Mesendoderm (in vitro differentiated cells): ENCODE results near the gene NDST3. TPM values are rescaled to one million over a fixed set of nuclear protein-coding genes. Genes with fewer than 3 reads are reported as not detected.

Experiments
- DNase-seq: peaks from one replicate; pipeline ENCODE4 v3.0.0; 2013
- H2AK5ac ChIP-seq: 2 replicates; pipeline ENCODE4 v1.6.1; 2013; ENCODE audit warnings: low read length, inconsistent platforms
- H2BK120ac ChIP-seq: 2 replicates; pipeline ENCODE4 v1.6.1; 2013; ENCODE audit warnings: low read depth, mild to moderate bottlenecking, low read length, moderate library complexity, mixed read lengths
- H2BK15ac ChIP-seq: replicated peaks from 2 replicates; pipeline ENCODE4 v1.6.1; 2013; ENCODE audit warnings: low read depth, mild to moderate bottlenecking, moderate library complexity
- H2BK5ac ChIP-seq: 2 replicates; pipeline ENCODE4 v1.6.1; 2013; ENCODE audit warnings: low read length, inconsistent platforms
- H3K18ac ChIP-seq: 2 replicates; pipeline ENCODE4 v1.6.1; 2013; ENCODE audit warnings: mild to moderate bottlenecking, low read length, mixed read lengths
- H3K23ac ChIP-seq: one replicate; pipeline ENCODE4 v1.6.1; 2013; ENCODE audit warnings: low read length
- H3K27ac ChIP-seq: 2 replicates; pipeline ENCODE4 v1.5.1; 2013; ENCODE audit warnings: low read depth, mild to moderate bottlenecking, inconsistent platforms, low read length, moderate library complexity
- H3K27me3 ChIP-seq: 2 replicates; pipeline ENCODE4 v1.6.1; 2013; ENCODE audit warnings: low read length, control low read depth, mild to moderate bottlenecking, inconsistent platforms; ENCODE audit not compliant: insufficient read depth, poor library complexity
- H3K36me3 ChIP-seq: 2 replicates; pipeline ENCODE4 v1.6.1; 2013; ENCODE audit warnings: low read length, inconsistent platforms; ENCODE audit not compliant: control insufficient read depth, insufficient read depth
- H3K4ac ChIP-seq: one replicate; pipeline ENCODE4 v1.6.1; 2013; ENCODE audit warnings: low read depth, mild to moderate bottlenecking, low read length, moderate library complexity
- H3K4me1 ChIP-seq: 2 replicates; pipeline ENCODE4 v1.6.1; 2013; ENCODE audit warnings: low read depth, low read length, inconsistent platforms; ENCODE audit not compliant: control insufficient read depth
- H3K4me2 ChIP-seq: 2 replicates; pipeline ENCODE4 v1.6.1; 2013; ENCODE audit warnings: low read length
- H3K4me3 ChIP-seq: 2 replicates; pipeline ENCODE4 v1.5.1; 2013; ENCODE audit warnings: mild to moderate bottlenecking, low read length
- H3K56ac ChIP-seq: one replicate; pipeline ENCODE4 v1.6.1; 2013; ENCODE audit warnings: low read length
- H3K79me1 ChIP-seq: 2 replicates; pipeline ENCODE4 v1.6.1; 2013; ENCODE audit warnings: low read length, inconsistent platforms
- H3K79me2 ChIP-seq: 2 replicates; pipeline ENCODE4 v1.6.1; 2013; ENCODE audit warnings: mild to moderate bottlenecking, low read length; ENCODE audit not compliant: control insufficient read depth, insufficient read depth
- H3K9ac ChIP-seq: 2 replicates; pipeline ENCODE4 v1.6.1; 2013; ENCODE audit warnings: low read length, inconsistent platforms
- H4K5ac ChIP-seq: one replicate; pipeline ENCODE4 v1.6.1; 2013; ENCODE audit warnings: low read length
- H4K8ac ChIP-seq: one replicate; pipeline ENCODE4 v1.6.1; 2013; ENCODE audit warnings: low read depth, mild to moderate bottlenecking, control low read depth, low read length, moderate library complexity
- WGBS: extraction: QIAGEN DNeasy Blood & Tissue Kit; methylation state at CpG from one replicate; pipeline ENCODE4 v1.1.7; 2013; ENCODE audit warnings: low lambda C conversion rate, missing lambda C conversion rate; ENCODE audit not compliant: insufficient coverage; ENCODE audit errors: extremely low coverage; 5-methylcytosine and 5-hydroxymethylcytosine counted together
- polyA plus RNA-seq, 2 experiments: library from polyadenylated mRNA; stranded (reverse); fragments of 200-250 nt; gene quantifications; one replicate each; pipeline ENCODE4 v1.2.3, GENCODE V29; 2013

NDST3 gene
- 3.6 TPM for polyA plus RNA-seq (2013, experiment 1 of 2)
- 3.3 TPM for polyA plus RNA-seq (2013, experiment 2 of 2)

GRCh38 chr4:118034053-118034785, at the start of gene NDST3:
TSS of gene NDST3 (plus strand) at chr4:118034486. CDS start at chr4:118053911, 19,425 bp downstream.
- Histone ChIP-seq H3K27ac (peak within 1 kb of the TSS; percentile 69), H3K4me2 (peak within 1 kb of the TSS; percentile 33), H3K36me3 (no peaks in the 10 kb centered on the region)

DNA sequence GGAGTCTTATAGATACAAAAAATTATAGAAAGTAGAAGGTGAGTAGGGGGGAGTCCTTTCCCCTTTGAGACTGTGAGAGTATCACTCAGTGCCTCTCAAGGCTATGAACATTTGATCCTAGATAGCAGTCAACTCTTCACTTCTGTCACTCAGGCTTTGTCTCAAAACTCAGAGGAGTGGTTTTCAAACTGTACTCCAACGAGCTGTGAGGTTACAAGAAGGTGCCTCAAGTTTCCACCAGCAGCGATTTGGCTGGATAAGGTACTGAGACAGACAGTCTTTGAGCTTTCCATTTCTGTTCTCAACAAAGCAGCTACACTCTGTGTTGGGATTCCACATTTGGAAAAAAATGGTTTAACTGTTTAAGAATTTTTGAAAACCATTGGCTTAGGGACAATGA, 48.0 kb upstream of the NDST3 start:
- Histone ChIP-seq H3K36me3 (no peaks in the 10 kb centered on the region), H3K18ac (no peak overlapping the region), H2BK120ac (no peak overlapping the region), H4K8ac (no peak overlapping the region), H3K4ac (no peak overlapping the region), H3K4me2 (no peak overlapping the region), H2BK15ac (no peak overlapping the region), H3K79me1 (no peaks in the 10 kb centered on the region), H3K4me1 (no peaks in the 10 kb centered on the region), H3K23ac (no peak overlapping the region), H4K5ac (no peak overlapping the region), H3K56ac (no peak overlapping the region), H3K4me3 (no peak overlapping the region), H3K27me3 (no peaks in the 10 kb centered on the region), H3K79me2 (no peaks in the 10 kb centered on the region), H3K27ac (no peak overlapping the region), H2AK5ac (no peak overlapping the region), H3K9ac (no peak overlapping the region), H2BK5ac (no peak overlapping the region)
- no CpG with 5 or more reads among the region's 2 CpGs for WGBS
- no peak for DNase-seq

More at GRCh38 chr4:118034053-118034785, at the start of gene NDST3:
- Histone ChIP-seq H4K5ac (no peak within 1 kb of the TSS), H2BK120ac (peak within 1 kb of the TSS; percentile 89), H3K27me3 (no peaks in the 10 kb centered on the region), H3K4me3 (peak within 1 kb of the TSS; percentile 55), H3K9ac (peak within 1 kb of the TSS; percentile 46), H3K79me2 (no peaks in the 10 kb centered on the region), H3K4ac (no peak within 1 kb of the TSS), H2BK15ac (no peak within 1 kb of the TSS), H2BK5ac (no peak within 1 kb of the TSS), H3K23ac (no peak within 1 kb of the TSS), H3K56ac (peak within 1 kb of the TSS; percentile 81), H3K4me1 (no peaks in the 10 kb centered on the region), H4K8ac (no peak within 1 kb of the TSS), H2AK5ac (no peak within 1 kb of the TSS), H3K18ac (peak within 1 kb of the TSS; percentile 79), H3K79me1 (no peaks in the 10 kb centered on the region)
- no CpG with 5 or more reads among the region's 11 CpGs for WGBS
- peak; percentile 92 for DNase-seq

DNA sequence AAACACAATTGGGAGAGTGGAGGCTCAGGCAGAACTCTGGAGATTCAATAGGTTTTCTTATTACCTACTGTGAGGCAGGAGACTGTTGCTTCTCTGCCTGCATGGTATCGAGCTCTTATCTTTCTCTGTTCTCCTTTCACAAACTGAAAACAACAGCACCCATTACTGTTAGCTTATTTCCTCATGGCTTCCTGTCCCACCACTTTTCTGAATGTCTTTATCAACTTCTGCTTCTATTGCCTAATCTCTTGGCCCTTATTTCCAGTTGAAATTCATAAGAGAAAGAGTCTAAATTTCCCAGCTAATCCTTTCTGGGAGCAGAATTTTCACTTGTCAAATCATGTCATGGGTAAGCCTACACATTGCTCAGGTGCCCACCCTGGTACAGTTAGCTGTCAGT, 46.8 kb upstream of the NDST3 start:
- H3K79me1 ChIP-seq: no peaks in the 10 kb centered on the region
- H2BK15ac ChIP-seq: no peak overlapping the region
- no peak overlapping the region for H3K4ac ChIP-seq
- no peaks in the 10 kb centered on the region for H3K4me1 ChIP-seq
- peak; percentile 11 for DNase-seq
- H3K4me3 ChIP-seq: no peak overlapping the region
- H4K5ac ChIP-seq: no peak overlapping the region
- H2BK120ac ChIP-seq: no peak overlapping the region
- no peaks in the 10 kb centered on the region for H3K36me3 ChIP-seq
- H2BK5ac ChIP-seq: no peak overlapping the region
- H3K27me3 ChIP-seq: no peaks in the 10 kb centered on the region
- H3K9ac ChIP-seq: no peak overlapping the region
- H3K23ac ChIP-seq: no peak overlapping the region
- no peak overlapping the region for H3K56ac ChIP-seq
- no peak overlapping the region for H2AK5ac ChIP-seq
- H3K27ac ChIP-seq: no peak overlapping the region
- WGBS: no CpG with 5 or more reads among the region's 1 CpG
- no peak overlapping the region for H3K4me2 ChIP-seq
- H3K79me2 ChIP-seq: no peaks in the 10 kb centered on the region
- no peak overlapping the region for H4K8ac ChIP-seq
- no peak overlapping the region for H3K18ac ChIP-seq

DNA sequence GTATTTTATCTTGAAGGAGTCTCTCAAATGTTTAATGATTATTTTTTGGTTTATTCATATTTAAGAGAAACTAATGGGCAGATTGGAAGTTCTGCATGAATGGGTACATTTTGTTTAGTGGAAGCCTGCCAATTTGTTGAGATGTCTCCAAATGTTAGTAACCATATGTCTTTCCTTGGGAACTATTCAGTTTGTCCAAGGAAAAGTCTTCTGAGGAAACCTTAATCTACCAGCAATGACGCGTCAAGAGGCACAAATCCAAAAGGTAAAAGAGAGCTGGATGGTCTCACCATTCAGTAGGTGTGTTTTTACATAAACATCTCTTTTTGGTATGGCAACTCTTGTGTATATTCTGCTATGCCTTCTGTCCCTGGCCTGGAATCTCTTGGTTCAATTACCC, 37.4 kb upstream of the NDST3 start:
- H3K4ac ChIP-seq: no peak overlapping the region
- no peak for DNase-seq
- no peak overlapping the region for H3K23ac ChIP-seq
- no peaks in the 10 kb centered on the region for H3K4me1 ChIP-seq
- H4K5ac ChIP-seq: no peak overlapping the region
- no peak overlapping the region for H4K8ac ChIP-seq
- H3K4me2 ChIP-seq: no peak overlapping the region
- no peak overlapping the region for H3K56ac ChIP-seq
- H3K27me3 ChIP-seq: no peaks in the 10 kb centered on the region
- H2AK5ac ChIP-seq: no peak overlapping the region
- H3K18ac ChIP-seq: no peak overlapping the region
- H3K79me2 ChIP-seq: no peaks in the 10 kb centered on the region
- no peak overlapping the region for H3K27ac ChIP-seq
- H2BK5ac ChIP-seq: no peak overlapping the region
- no CpG with 5 or more reads among the region's 2 CpGs for WGBS
- no peak overlapping the region for H2BK120ac ChIP-seq
- no peak overlapping the region for H2BK15ac ChIP-seq
- H3K9ac ChIP-seq: no peak overlapping the region
- no peaks in the 10 kb centered on the region for H3K79me1 ChIP-seq
- H3K4me3 ChIP-seq: no peak overlapping the region
- no peaks in the 10 kb centered on the region for H3K36me3 ChIP-seq

- no peak overlapping the region for H4K8ac ChIP-seq
- no peaks in the 10 kb centered on the region for H3K79me2 ChIP-seq
- WGBS: no CpG with 5 or more reads among the region's 2 CpGs
- DNase-seq: no peak
- no peak overlapping the region for H3K4me2 ChIP-seq
- H3K4me1 ChIP-seq: no peaks in the 10 kb centered on the region
- H3K4ac ChIP-seq: no peak overlapping the region
- no peak overlapping the region for H3K56ac ChIP-seq
- H3K27ac ChIP-seq: no peak overlapping the region
- no peak overlapping the region for H4K5ac ChIP-seq
- H3K79me1 ChIP-seq: no peaks in the 10 kb centered on the region
- no peak overlapping the region for H3K23ac ChIP-seq
- no peaks in the 10 kb centered on the region for H3K27me3 ChIP-seq
- no peak overlapping the region for H2BK15ac ChIP-seq
- H3K4me3 ChIP-seq: no peak overlapping the region
- H2BK120ac ChIP-seq: no peak overlapping the region
- H2BK5ac ChIP-seq: no peak overlapping the region
- H3K18ac ChIP-seq: no peak overlapping the region
- no peak overlapping the region for H2AK5ac ChIP-seq
- no peaks in the 10 kb centered on the region for H3K36me3 ChIP-seq
- no peak overlapping the region for H3K9ac ChIP-seq
Observed at GRCh38 chr4:118004088-118004487, 30.2 kb upstream of the NDST3 start.

GRCh38 chr4:118005883-118006282, 28.4 kb upstream of the NDST3 start:
- no peak overlapping the region for H2BK120ac ChIP-seq
- H3K27ac ChIP-seq: no peak overlapping the region
- no peak overlapping the region for H3K9ac ChIP-seq
- H3K4me1 ChIP-seq: no peaks in the 10 kb centered on the region
- H3K18ac ChIP-seq: no peak overlapping the region
- no peak overlapping the region for H3K56ac ChIP-seq
- no peak overlapping the region for H2BK15ac ChIP-seq
- H3K23ac ChIP-seq: no peak overlapping the region
- DNase-seq: peak; percentile 28
- no peak overlapping the region for H2AK5ac ChIP-seq
- no peaks in the 10 kb centered on the region for H3K36me3 ChIP-seq
- H3K79me2 ChIP-seq: no peaks in the 10 kb centered on the region
- H3K79me1 ChIP-seq: no peaks in the 10 kb centered on the region
- no peak overlapping the region for H3K4me3 ChIP-seq
- H4K8ac ChIP-seq: no peak overlapping the region
- no CpG with 5 or more reads among the region's 3 CpGs for WGBS
- no peak overlapping the region for H2BK5ac ChIP-seq
- H4K5ac ChIP-seq: no peak overlapping the region
- no peak overlapping the region for H3K4me2 ChIP-seq
- no peak overlapping the region for H3K4ac ChIP-seq
- H3K27me3 ChIP-seq: no peaks in the 10 kb centered on the region
